HG03196 (cell line): Measurements from ENCODE around the gene ACER3.
"Not testable (repeated sequence)": the region's sequence is repeated elsewhere in the genome, so short reads cannot be mapped to it uniquely, and the experiment has no call there.

Experiments used
- ATAC-seq: cut with Tn5 transposase; IDR thresholded peaks from one replicate; pipeline ENCODE4 v1.9.1; 2021; ENCODE audit not compliant: unreplicated experiment

Gene ACER3

DNA sequence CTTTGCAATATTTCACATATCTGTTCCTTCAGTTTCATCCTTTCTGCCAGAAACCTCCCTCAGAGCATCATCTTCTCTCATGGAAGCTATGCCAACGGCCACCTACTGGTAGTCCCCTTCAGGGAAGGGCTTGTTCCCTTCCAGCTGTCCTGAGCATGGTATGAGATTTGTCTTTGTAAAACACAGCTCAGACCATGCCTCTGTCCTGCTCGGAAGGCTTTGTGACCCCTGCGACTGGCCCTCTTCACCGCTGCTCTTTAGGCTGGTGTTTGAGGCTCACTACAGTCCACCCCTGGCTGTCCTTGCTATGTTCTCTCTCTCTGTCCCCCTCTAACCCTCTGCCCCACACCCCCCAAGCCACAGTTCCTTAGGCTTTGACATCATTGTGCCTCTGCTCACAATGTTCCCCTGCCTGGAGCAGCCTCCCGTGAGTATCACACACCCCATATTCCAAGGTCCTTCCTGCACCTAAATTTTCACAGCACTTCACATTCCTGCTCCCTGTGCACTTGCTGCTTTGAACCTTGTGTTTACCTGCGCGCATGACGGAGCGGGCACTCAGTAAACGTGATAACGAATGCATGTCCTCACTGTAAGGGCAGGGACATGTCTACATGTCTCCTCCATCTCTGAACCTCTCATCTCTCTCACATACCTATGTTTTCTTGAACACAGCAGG is 24.0 kb upstream of the ACER3 start:
- no peak for ATAC-seq

- ATAC-seq: no peak
These were observed 22.7 kb upstream of the ACER3 start for GRCh38 chr11:76837696-76838677.

DNA sequence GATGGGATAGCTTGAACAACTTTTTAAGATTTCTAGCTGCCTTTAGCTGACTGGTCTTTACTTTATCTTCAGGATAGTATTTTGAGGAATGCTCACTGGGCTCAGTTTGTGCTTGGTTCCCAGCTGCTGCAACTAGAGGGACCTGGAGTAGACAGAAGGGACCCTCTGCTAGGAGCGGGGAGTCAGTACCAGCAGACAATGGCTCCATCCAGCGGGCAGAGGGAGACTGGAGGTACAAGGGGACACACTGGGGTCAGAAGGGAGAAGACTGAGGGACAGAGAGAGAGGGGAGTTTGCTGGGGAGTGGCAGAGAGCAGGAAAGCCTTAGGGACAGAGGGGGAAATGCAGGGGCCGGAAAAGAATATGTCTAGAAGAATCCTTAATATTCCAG is 22.0 kb upstream of the ACER3 start:
- ATAC-seq: no peak

GRCh38 chr11:76839311-76839710 is 21.4 kb upstream of the ACER3 start:
- no peak for ATAC-seq

GRCh38 chr11:76841923-76842452 is 18.7 kb upstream of the ACER3 start:
- no peak for ATAC-seq

GRCh38 chr11:76843907-76844306 is 16.8 kb upstream of the ACER3 start:
- ATAC-seq: no peak

GRCh38 chr11:76844511-76844910 is 16.2 kb upstream of the ACER3 start:
- ATAC-seq: no peak

DNA sequence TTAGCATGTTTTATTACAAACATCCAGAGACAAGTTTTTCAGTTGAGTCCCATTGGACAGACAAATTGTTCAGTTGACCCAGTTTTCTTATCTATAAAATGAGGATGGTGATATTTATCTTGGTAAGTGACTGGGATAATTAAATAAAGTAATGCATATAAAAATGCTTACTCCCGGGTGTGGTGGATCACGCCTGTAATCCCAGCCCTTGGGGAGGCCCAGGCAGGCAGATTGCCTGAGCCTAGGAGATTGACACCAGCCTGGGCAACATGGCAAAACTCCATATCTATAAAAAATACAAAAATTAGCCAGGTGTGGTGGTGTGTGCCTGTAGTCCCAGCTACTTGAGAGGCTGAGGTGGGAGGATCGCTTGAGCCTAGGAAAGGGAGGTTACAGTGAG is 15.6 kb upstream of the ACER3 start:
- ATAC-seq: no peak

- ATAC-seq: no peak
These were observed 14.3 kb upstream of the ACER3 start for GRCh38 chr11:76846441-76846840.

- ATAC-seq: no peak
These were observed 11.3 kb upstream of the ACER3 start for GRCh38 chr11:76849376-76849775.

DNA sequence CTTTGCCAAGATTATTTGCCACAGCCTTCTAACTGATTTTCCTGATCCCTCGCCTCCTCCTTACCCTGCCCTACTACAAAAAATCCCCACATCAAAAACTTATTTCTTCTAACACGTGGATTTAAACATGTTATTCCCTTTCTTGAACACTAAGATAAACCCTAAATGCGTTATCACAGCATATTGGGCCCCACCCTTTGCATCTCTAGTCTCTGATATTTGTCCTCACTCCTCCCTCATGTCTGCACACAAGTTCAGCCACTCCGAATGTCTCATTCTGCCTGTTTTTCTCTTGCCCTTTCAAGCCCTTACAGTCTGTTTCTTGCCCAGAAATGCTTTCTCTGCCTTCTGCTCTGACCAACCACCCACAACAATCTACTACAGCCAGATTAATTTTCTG is 10.6 kb upstream of the ACER3 start:
- ATAC-seq: no peak

GRCh38 chr11:76850815-76851214 is 9.9 kb upstream of the ACER3 start:
- no peak for ATAC-seq

DNA sequence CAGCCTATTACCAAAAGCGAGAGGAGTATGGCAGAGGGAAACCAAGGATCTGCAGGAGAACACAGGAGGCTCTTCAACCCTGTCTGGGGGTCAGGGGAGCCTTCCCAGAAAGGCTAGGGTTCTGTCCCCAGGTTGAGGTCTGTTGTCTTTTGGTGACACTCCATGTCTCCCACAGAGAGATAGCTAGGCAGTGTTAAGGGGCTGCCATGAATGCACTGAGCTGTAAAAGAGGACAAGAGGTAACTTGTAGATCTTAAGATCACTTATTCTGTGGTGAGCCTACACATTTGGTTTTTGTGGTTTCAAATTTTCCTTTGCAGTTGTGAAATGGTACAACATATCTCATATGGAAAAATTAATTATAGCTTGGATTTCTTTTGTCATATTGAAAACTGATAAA is 6.0 kb upstream of the ACER3 start:
- no peak for ATAC-seq

- ATAC-seq: not testable (repeated sequence)
These were observed 5.0 kb upstream of the ACER3 start for GRCh38 chr11:76855670-76856069.

- no peak for ATAC-seq
These were observed 4.6 kb upstream of the ACER3 start for GRCh38 chr11:76856106-76856505.

GRCh38 chr11:76856571-76856970 is 4.1 kb upstream of the ACER3 start:
- no peak for ATAC-seq

DNA sequence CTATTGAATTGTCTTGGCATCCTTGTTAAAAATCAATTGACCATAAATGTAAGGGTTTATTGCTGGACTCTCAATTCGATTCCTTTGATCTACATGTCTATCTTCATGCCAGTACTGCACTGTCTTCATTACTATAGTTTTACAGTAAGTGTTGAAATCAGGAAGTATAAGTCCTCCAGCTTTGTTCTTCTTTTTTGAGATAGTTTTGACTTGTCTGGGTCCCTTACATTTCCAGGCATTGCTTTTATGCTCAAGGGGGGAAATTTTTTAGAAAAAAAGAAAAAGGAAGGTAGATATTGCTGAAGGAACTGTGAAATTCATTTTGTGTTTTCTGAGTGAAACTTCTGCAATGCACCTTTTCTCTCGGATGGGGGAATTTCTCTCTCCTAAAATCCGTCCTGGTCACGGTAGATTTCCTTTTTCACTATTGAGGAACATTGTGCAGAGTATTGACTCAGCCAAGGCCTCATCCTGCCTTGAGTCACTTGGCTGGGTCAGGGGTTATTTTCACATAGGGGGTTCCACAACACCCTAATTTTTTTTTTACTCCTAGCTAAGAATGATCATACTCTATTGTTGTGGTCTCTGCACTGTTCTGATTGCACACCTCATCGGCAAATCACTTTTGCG is 2.8 kb upstream of the ACER3 start:
- ATAC-seq: no peak

DNA sequence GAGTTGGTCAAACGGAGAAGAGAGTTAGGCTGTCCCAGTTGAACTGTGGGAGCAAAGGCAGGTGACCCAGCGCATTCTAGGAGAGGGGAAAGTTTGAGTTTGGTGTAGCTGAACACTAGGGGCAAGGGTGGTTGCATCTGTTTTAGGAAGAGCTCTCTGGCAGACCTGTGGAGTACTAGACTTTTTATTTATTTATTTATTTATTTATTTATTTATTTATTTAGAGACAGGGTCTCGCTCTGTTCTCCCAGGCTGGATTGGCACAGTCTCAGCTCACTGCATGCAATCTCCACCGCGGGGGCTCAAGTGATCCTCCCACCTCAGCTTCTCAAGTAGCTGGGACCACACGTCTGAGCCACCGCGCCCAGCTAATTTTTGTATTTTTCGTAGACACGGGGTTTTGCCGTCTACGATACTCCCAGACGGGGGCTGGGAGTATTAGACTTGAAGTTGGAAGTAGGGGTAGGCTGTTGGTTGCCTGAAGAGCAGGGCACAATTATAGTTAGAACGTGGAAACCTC is 950 bp upstream of the ACER3 start:
- no peak for ATAC-seq

- ATAC-seq: no peak
These were observed 804 bp downstream of the ACER3 start for GRCh38 chr11:76861490-76861953.

DNA sequence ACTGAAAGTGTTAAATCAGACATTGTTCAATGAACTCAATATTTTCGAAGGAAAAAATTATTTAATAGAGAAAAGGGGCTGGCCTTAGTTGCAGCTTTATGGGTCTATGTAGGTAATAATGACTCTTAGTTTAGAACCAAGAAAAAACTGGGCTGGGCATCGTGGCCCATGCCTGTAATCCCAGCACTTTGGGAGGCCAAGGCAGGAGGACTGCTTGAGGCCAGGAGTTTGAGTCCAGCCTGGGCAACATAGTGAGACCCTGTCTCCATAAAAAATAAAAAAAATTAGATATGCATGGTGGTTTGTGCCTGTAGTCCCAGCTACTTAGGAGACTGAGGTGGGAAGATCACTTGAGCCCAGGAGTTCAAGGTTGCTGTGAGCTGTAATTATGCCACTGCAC is 2.1 kb downstream of the ACER3 start:
- ATAC-seq: not testable (repeated sequence)

- no peak for ATAC-seq
These were observed 2.6 kb downstream of the ACER3 start for GRCh38 chr11:76863196-76863777.
